ENCODE data around the gene REEP5. TPM values are rescaled to one million over a fixed set of nuclear protein-coding genes. Genes with fewer than 3 reads are reported as not detected.

The REEP5 gene
- total and polyA plus RNA-seq, 4 donors = 41.5 to 182 (median 44.0) TPM

GRCh38 chr5:112830378-112830777 lies 91.6 kb downstream of the REEP5 start:
- Histone ChIP-seq H3K4me1 (ENCODE audit: control insufficient read depth in 4 of 4, insufficient read depth in 4 of 4, low read length in 3 of 4) (no peaks in the 10 kb centered on the region), H3K27ac (ENCODE audit: low read depth in 1 of 2, low read length in 2 of 2) (no peak overlapping the region), H3K27me3 (ENCODE audit: control insufficient read depth in 4 of 4, insufficient read depth in 4 of 4, low read length in 3 of 4) (no peaks in the 10 kb centered on the region), H3K4me3 (ENCODE audit: low read depth in 1 of 3, low read length in 3 of 3) (no peak overlapping the region), H3K9ac (ENCODE audit: low read depth in 1 of 2, low read length in 2 of 2) (no peak overlapping the region), H3K9me3 (ENCODE audit: control insufficient read depth in 4 of 4, low read length in 3 of 4) (no peaks in the 10 kb centered on the region), H3K36me3 (ENCODE audit: control insufficient read depth in 4 of 4, insufficient read depth in 3 of 4, low read depth in 1 of 4, low read length in 3 of 4) (peaks cover 7 to 19% (median 12%) of the 10 kb centered on the region in 4 donors)
- WGBS = 96% methylated on average over 2 of the region's 2 CpGs
- TF ChIP-seq JUND (IDR thresholded peaks at IDR 0.05) (no peak), ATF3 (IDR thresholded peaks at IDR 0.05) (no peak), NR2F2 (IDR thresholded peaks at IDR 0.05) (no peak), FOXA1 (IDR thresholded peaks at IDR 0.05) (no peak), HNF4G (IDR thresholded peaks at IDR 0.05) (no peak), GABPA (IDR thresholded peaks at IDR 0.05 in 1 of 2, conservative IDR thresholded peaks at IDR 0.05 in 1 of 2) (no peak), EGR1 (IDR thresholded peaks at IDR 0.05; ENCODE audit: low read depth in 2 of 2) (no peak), FOXA2 (IDR thresholded peaks at IDR 0.05) (no peak)
- DNase-seq (ENCODE audit: low spot score) = no peak

Other genes with a start within 250 kb of the REEP5 start
- gene APC, start 184.3 kb downstream of the REEP5 start, total RNA-seq = 10 to 100 TPM; 33.6 to 36.2 TPM
- 10 to 100 TPM in 1 of 2 donors, 1 to 10 TPM in 1; 4.8 to 15.2 TPM for gene APC, start 184.3 kb downstream of the REEP5 start, polyA plus RNA-seq
- gene SRP19, start 60.9 kb downstream of the REEP5 start, total RNA-seq = 10 to 100 TPM; 22.0 to 49.4 TPM
- 10 to 100 TPM; 52.2 to 65.5 TPM for gene SRP19, start 60.9 kb downstream of the REEP5 start, polyA plus RNA-seq
- gene DCP2, start 54.6 kb upstream of the REEP5 start, total RNA-seq = 10 to 100 TPM; 18.4 to 44.2 TPM
- 1 to 10 TPM; 2.9 to 6.4 TPM for gene DCP2, start 54.6 kb upstream of the REEP5 start, polyA plus RNA-seq